Measurements from ENCODE around the gene HOMER2.

DNA sequence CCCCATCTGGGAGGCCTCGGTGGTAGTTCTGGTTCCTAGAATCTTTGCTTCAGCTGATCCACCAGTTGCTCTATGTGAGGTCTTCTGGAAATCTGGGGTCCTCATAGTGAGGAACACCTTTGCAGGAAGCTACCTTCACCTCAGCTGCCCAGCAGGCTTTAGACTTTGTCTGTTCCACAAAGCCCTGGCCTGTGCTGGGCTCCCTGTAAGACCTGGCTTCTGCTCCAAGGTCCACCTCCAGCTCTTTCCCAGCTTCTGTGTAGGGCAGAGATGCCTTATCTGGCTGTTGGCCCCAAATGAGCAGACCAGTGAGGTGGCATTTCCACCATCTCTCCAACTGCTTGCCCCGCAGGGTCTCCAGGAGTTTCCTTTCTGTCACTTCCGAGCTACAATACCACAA, 8.2 kb upstream of the HOMER2 start:
- TF ChIP-seq, protein P1, sequence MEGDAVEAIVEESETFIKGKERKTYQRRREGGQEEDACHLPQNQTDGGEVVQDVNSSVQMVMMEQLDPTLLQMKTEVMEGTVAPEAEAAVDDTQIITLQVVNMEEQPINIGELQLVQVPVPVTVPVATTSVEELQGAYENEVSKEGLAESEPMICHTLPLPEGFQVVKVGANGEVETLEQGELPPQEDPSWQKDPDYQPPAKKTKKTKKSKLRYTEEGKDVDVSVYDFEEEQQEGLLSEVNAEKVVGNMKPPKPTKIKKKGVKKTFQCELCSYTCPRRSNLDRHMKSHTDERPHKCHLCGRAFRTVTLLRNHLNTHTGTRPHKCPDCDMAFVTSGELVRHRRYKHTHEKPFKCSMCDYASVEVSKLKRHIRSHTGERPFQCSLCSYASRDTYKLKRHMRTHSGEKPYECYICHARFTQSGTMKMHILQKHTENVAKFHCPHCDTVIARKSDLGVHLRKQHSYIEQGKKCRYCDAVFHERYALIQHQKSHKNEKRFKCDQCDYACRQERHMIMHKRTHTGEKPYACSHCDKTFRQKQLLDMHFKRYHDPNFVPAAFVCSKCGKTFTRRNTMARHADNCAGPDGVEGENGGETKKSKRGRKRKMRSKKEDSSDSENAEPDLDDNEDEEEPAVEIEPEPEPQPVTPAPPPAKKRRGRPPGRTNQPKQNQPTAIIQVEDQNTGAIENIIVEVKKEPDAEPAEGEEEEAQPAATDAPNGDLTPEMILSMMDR (IDR thresholded peaks at IDR 0.05): no peak
- TF ChIP-seq POLR2A (IDR thresholded peaks at IDR 0.05): no peak
